ENCODE data around the gene XCL1. TPM values are rescaled to one million over a fixed set of nuclear protein-coding genes. Genes with fewer than 3 reads are reported as not detected.

XCL1 gene
- total RNA-seq, 1 experiment from 2014 or later, result 0.26 TPM

- whole genome bisulfite sequencing (ENCODE audit: extremely low coverage, insufficient read length, low lambda C conversion rate), result no CpG with 5 or more reads among the region's 4 CpGs
- Histone ChIP-seq H2BK12ac (ENCODE audit: insufficient read length, low read depth, low read length) (no peak overlapping the region), H3K4me1 (ENCODE audit: insufficient read depth, low read length) (no peaks in the 10 kb centered on the region), H3K4me2 (ENCODE audit: insufficient read depth, insufficient read length, low read length) (no peak overlapping the region), H4K20me1 (ENCODE audit: control insufficient read depth, insufficient read depth, insufficient read length) (no peaks in the 10 kb centered on the region), H4K5ac (ENCODE audit: insufficient read length, low read depth, low read length) (no peak overlapping the region), H2AK5ac (ENCODE audit: insufficient read length, low read length) (no peak overlapping the region), H3K79me2 (ENCODE audit: insufficient read depth, low read length) (no peaks in the 10 kb centered on the region), H2BK20ac (ENCODE audit: low read depth, low read length, poor library complexity, severe bottlenecking) (no peak overlapping the region), H3K9me3 (ENCODE audit: control insufficient read depth, low read depth, low read length) (no peaks in the 10 kb centered on the region), H3K18ac (ENCODE audit: insufficient read length, low read depth, low read length) (no peak overlapping the region), H3K23me2 (ENCODE audit: insufficient read length, low read depth, low read length, poor library complexity, severe bottlenecking) (no peaks in the 10 kb centered on the region), H3K9ac (ENCODE audit: extremely low read depth, insufficient read length, low read length) (no peak overlapping the region), H2BK5ac (ENCODE audit: insufficient read length, low read length) (no peak overlapping the region), H4K8ac (replicated peaks; ENCODE audit: insufficient read length, low read depth, low read length) (no peak overlapping the region), H3K27ac (ENCODE audit: insufficient read length, low read depth, low read length) (no peak overlapping the region), H3K56ac (ENCODE audit: insufficient read length, low read depth, low read length) (no peak overlapping the region), H4K91ac (ENCODE audit: insufficient read length, low read depth, low read length) (no peak overlapping the region), H2AFZ (ENCODE audit: low read length) (no peak overlapping the region), H3K4ac (ENCODE audit: low read depth, low read length) (no peak overlapping the region), H2BK120ac (ENCODE audit: low read depth, low read length, poor library complexity, severe bottlenecking) (no peak overlapping the region), H3K14ac (ENCODE audit: insufficient read depth, low read length) (no peak overlapping the region), H3K23ac (ENCODE audit: insufficient read length, low read depth, low read length) (no peak overlapping the region), H3K79me1 (ENCODE audit: insufficient read depth, low read depth, low read length, poor library complexity, severe bottlenecking) (no peaks in the 10 kb centered on the region), H3K27me3 (ENCODE audit: insufficient read depth, low read length) (no peaks in the 10 kb centered on the region), H2BK15ac (ENCODE audit: low read depth, low read length) (no peak overlapping the region), H3T11ph (ENCODE audit: low read length) (no peak overlapping the region)
- TF ChIP-seq CTCF (conservative IDR thresholded peaks at IDR 0.05), result no peak
- Mint-ChIP-seq H3K27ac (no peak overlapping the region), H3K4me1 (peaks cover 0 to 2% of the 10 kb centered on the region in 2 experiments; a peak in 1 of 4 replicates), H3K27me3 (ENCODE audit: low read depth) (no peaks in the 10 kb centered on the region), H3K36me3 (ENCODE audit: insufficient read depth in 1 of 3, low read depth in 3 of 3) (no peaks in the 10 kb centered on the region), H3K4me3 (no peak overlapping the region), H3K9me3 (peaks cover 0 to 4% of the 10 kb centered on the region in 2 experiments; a peak in 1 of 5 replicates)
- no peak for DNase-seq
Observed at GRCh38 chr1:168601051-168601450, 24.6 kb downstream of the XCL1 start.
